HG03280 (cell line): ENCODE results near the gene RINL.

ENCODE experiments used
- ATAC-seq: cut with Tn5 transposase; IDR thresholded peaks from one replicate; pipeline ENCODE4 v1.9.1; 2021; ENCODE audit warnings: mild to moderate bottlenecking, moderate library complexity; ENCODE audit not compliant: unreplicated experiment

The RINL gene, protein sequence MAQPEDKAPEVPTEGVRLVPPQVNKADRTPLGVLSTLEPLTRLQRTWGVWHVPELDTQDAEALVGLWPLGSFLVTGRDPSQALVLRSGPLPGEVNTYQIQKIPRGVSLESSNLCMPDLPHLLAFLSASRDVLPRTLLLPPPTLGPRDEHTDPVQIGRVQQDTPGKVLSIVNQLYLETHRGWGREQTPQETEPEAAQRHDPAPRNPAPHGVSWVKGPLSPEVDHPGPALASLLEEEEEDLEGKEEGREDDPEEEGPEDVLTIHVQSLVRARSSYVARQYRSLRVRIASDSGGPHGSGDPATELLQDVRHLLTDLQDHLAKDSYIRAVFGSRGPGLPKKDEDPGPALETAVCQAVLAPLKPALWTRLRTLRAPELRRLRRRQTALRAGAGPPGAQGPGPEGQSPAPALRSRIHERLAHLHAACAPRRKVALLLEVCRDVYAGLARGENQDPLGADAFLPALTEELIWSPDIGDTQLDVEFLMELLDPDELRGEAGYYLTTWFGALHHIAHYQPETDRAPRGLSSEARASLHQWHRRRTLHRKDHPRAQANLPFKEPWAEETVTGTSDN

DNA sequence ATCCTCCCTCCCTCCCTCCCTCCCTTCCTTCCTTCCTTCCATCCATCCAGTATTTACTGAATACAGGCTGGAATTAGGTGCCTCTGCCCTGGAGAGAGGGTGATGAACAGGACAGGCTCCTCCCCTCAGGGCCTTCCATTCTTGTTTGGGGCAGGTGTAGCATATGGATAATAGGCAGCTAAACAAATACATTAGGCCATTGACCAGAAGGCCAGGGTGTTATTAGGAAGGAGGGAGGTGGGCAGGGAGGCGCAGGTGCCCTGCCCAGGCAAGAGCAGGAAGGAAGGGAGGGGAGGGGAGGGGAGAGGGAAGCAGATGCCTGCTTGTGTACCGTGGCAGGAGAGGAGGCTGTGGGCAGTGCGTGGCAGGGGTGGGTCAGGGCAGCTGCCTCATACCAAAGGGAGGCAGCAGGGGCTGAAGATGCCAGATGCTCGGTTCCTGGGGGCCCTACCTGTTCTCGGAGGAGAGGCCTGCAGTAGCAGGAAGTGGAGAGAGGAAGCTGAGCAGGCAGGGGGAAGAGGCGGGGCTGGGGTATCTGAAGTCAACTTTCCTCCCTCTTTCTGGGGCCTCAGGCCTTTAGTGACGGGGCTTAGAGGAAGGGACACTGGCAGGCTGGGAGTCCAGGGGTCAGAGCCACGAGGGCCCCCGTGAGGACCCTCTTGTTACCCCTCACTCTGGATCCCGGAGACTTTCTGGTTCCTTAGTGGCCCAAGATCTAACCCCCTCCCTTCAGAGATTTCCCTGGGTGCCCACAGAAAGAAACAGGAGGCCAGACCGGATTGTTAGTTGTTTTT is at the start of gene RINL:
RINL (minus strand) TSS at position 495 of the 794 bp plus-strand sequence. CDS start 1,533 bp downstream, outside the sequence.
- no peak for ATAC-seq

DNA sequence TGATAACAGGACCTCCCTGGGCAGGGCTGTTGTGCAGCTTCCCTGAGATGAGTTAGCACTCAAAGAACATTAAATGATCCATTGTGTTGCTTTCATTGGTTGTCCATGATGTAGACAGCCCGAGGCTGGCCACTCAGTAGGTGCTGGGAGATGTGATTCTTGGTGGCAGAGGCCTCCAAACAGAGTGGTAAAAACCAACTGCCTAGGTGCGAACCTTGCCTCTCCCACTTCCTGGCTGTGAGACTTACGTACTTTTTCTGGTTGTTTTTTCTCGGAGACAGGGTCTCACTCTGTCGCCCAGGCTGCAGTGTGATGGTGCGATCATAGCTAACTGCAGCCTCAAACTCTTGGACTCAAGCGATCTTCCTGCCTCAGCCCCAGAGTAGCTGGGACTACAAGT is 46.3 kb upstream of the RINL start:
- ATAC-seq = no peak

DNA sequence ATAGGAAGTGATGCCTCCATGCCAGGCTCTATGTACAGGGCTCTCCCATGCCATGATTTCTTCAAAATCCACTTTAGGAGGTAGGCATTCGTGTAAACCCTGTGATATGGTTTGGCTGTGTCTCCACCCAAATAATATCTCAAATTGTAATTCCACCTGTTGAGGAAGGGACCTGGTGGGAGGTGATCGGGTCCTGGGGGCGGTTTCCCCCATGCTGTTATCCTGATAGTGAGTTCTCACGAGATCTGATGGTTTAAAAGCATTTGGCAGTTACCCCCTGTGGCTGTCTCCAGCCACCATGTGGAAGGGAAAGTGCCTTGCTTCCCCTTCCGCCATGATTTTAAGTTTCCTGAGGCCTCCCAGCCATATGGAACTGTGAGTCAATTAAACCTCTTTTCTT is 44.4 kb upstream of the RINL start:
- no peak for ATAC-seq

DNA sequence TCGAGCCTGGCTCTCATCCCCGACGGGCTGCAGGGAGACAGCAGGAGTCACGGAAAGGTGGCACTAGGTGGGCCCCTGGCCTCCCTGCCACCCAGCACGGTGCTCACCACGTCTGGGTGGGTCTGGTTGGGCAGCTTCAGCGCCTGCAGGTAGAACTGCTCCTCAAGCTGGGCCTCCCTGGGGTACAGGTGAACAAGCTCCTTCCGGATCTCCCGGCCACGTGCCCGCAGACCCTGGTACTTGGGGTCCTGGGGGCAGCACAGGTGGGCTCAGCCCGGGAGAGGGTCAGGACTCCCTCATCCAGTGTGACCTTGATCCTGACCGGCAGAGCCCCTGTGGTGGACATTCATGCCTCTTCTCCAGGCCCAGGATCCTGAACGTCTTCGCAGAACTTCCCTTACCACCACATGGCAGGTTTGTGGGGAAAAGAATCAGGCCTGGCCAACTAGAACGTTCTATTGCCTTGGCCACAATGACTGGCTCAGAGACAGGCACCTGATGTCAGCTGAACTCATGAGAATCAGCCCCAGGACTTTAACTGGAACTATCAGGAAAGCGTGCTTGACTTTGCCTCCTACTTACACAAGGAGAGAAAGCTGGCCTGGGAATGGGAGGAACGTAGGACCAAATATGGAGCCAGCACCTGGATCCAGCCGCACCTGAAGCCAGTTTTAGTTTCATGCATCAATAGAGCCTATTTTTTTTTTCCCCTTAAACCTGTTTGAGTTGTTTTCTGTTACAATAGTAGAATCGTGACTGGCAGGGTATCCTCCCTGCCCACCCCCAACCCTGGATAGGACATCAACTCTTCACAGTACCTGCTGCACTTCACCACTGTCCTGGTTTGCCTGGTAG is 43.6 kb upstream of the RINL start:
- ATAC-seq = no peak

DNA sequence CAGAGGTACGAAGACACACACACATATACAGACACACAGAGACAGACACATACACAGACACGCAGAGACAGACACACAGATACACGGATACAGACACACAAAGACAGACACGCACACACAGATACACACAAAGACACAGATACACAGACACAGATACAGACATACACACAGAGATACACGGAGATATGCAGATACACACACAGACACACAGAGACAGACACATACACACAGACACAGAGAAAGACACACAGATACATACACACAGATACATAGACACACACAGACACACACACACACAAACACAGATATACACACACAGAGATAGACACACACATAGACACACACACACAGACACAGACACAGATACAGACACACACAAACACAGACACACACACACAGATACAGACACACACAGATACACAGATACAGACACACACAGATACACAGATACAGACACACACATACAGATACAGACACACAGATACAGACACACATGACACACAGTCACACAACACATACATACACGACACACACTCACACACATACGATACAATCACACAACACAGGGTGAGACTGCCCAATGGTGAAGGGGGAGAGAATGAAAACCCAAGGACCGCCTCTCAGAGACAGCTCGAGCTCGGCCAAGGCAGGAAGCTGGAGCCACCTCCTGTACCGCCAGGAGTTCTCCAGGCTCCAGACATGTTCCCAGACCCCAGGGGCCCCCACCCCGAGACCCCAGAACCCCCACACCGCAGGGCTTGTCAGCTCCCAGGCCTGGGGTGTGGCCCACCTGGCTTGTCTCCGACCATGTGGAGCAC is 42.7 kb upstream of the RINL start:
- no peak for ATAC-seq

DNA sequence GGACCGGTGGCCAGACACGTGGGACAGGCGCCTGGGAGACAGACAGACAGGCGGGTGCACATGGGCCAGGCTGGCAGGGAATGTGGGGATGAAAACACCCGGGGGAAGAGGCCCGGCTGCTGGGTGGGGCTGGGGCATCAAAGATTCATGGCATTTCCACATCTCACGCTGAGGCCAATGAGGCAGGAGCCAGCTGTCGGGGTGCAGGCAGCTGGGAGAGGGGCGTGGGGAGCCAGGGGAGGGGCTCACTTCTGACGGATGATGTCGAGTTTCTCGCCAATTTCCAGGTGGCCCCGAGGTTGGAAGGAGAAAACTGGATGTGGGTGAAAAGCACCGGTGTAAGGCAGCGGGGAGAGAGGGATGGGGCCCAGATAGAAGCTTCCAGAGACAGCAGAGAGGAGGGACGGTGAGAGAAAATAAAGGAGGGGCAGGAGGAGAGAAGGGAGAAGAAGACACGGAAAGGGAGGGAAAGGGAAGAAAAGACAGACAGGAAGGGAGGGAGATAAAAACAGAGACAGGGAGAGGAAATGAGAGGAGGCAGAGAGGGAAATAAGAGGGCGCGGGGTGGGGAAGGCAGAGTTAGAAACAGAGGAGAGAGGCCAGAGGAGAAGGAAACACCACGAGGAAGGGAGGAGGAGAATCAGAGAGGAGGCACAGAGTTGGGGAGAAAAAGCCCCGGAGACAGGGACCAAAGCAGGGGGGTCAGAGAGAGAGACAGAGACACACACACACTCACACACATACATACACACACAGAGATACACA is 41.9 kb upstream of the RINL start:
- ATAC-seq = no peak

DNA sequence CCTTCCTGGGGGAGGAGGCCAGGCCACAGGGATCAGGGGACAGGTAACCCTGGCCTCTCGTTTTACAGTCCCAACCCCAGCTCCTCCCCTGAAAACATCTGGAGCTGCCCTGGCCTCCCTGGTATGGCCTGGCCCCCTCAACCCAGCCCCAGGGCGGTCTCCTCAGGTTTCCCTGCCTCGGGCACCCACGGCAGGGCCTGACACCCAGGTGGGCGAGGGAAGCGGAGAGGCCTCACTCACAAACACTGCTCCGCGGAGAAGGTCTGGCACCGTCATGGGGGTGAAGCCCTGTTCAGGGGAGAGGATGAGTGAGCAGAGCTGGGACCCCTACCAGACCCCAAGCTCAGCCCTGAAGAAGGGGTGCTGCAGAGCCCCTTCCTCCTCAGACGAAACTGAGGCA is 40.5 kb upstream of the RINL start:
- ATAC-seq = no peak

DNA sequence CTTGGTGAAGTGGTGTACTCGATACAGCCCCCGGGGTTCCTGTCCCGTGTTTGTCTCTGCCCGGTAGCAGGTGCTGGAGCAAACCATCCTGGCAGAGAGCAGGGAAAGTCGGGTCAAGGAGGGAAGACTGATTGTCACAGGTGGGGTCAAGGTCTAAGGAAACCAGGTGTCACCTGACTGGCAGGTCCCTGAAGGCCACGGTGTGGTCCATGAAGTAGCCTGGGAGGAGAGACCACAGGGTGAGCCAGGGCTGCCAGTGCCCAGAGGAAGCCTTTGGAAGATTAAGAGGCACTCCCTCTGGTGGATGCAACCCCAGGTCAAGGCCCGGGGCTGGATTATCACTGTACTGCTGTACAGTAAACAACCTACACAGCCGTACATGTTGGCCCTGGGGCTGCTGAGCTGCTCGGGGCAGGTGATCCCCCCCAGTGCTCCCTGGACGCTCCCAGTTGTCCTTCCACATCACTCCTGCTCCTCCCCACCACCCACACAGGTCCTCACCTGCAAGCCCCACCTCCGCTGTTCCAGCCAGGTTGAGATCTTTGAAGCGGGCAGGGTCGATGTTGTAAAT is 39.9 kb upstream of the RINL start:
- ATAC-seq = no peak

DNA sequence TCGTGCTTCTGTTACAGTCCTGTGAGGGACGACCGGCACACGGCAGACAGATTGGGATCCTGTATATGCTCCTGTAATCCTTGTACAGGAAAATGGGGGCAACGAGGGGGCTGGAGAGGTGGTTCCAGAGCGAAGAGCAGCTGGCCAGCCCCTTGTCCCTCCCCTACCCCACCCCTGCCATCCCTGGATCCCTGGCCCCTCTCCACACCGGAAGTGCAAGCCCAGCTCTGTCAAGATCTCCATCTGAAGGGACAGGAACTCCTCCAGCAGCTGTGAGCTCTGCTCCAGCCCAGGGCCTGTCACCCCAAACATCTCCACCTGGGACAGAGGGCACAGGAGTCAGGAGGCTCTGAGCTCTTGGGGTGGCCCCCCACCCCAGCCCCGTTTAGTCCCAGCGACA is 39.4 kb upstream of the RINL start:
- ATAC-seq = no peak

DNA sequence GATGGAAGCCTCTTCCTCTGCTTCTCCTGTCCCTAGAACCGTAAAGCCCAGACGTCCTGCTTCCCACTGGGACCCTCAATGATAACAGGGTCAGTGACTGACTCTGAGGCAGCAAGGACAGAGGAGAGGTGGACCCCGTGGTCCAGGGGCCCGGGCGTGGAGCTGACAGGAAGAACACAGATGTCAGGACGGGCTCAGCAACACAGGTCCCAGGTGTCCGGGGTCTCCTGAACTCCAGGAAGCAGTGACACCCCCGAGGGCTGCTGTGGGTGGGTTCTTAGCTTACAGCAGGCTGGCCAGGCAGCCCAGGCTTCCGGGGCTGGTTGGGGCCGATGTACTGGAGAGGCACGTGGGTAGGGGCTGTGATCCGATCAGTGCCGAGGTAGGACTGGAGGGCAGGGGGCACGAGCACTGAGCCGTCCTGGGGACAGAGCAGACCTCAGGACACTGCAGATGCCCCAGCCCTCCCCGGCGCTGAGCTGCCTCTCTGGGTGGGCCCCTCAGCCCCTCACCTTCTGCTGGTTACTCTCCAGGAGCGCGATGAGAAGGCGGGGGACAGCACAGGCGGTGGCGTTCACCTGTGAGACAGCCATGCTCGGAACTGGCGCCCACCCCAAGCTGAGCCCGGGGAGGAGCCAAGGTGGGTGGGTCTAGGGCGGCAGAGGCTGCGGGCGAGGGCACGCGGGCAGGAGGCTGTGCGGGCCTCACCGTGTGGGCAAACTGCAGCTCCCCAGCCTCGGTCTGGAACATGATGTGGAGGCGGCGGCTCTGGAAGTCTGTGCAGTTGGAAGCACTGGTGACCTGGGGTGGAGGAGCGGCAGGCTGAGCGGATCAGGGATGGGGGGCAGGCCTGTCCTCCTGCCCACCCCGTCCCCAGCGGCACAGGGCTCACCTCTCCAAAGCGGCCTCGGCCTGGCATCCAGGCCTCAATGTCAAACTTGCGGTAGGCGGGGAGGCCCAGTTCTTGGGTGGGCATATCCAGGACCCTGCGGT is 37.5 kb upstream of the RINL start:
- no peak for ATAC-seq

DNA sequence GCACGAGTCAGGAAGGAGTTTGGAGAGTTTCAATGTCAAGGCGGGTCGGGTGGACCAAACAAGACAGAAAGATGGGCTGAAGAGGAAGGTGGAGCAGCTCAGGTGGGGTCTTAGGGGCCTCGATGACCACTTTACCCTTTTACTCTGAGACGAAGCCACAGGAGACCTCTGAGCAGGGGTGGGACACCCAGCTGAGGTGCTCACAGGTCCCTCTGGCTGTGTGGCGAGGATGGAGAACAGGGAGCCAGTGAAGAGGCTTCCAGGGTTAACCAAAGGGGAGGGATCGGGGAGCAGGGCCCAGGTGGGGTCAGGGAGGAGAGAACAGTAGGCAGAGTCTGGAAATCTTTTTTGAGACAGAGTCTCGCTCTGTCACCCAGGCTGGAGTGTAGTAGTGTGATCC is 35.9 kb upstream of the RINL start:
- no peak for ATAC-seq

DNA sequence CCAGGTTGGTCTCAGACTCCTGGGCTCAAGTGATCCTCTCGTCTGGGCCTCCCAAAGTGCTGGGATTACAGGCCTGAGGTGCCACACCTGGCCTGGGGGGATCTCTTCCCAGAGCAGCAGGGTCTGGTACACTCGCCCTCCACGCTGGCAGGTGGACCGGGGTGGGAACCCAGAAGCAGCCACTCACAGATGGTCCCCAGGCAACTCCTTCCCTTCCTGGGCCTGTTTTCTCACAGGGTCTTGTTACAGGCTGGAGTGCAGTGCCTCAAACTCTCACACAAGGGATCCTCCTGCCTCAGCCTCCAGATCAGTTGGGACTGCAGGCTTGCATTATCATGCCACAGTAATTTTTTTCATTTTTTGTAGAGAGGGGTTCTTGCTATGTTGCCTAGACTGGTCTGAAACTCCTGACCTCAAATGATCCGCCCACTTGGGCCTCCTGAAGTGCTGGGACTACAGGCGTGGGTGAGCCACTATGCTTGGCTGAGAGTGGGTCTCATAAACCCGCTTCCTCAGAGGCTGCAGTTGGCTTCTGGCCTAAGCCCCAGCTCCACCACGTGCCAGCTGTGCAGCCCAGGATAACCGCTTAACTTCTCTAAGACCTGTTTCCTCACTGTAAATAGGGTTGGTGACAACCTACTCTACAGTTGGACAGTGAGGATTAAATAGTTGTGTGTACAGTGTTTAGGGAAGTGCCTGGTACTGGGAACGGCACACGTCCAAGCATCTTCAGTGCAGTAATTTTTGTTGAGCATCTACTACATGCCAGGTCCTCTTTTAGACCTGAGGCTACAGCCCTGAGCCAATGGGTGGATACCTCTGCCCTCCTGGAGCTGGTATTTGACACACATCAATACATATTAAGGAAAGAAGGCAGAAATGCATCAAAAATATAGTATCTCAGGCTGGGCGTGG is 34.8 kb upstream of the RINL start:
- ATAC-seq = no peak

DNA sequence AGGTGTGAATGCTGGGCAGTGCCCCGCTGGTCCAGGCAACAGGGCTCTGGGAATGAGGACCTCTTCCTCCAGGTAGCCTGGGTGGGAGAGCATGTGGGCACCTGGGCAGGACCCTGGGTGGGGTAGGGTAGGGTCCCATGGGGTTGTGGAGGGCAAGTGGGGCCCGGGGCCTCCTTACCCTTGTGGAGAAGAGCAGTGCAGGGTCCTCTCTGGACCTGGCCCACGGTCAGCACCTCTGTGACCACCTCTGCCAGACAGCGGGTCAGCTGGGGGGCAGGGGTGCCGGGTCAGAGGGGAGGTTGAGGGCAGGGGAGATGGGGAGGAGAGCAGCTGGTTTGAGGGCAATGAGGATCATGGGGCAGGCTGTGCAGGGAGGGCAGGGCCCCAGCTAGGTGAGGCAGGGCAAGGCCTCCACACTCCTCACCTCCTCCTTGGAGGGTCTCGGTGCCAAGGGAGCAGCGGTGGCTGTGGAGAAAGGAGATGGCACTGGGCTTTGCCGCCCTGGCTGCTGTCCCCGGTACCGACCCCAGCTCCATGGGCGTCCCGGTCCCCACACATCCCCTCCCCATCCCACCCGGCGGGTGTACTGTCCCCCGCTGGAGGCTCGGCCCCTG is 33.4 kb upstream of the RINL start:
- no peak for ATAC-seq

DNA sequence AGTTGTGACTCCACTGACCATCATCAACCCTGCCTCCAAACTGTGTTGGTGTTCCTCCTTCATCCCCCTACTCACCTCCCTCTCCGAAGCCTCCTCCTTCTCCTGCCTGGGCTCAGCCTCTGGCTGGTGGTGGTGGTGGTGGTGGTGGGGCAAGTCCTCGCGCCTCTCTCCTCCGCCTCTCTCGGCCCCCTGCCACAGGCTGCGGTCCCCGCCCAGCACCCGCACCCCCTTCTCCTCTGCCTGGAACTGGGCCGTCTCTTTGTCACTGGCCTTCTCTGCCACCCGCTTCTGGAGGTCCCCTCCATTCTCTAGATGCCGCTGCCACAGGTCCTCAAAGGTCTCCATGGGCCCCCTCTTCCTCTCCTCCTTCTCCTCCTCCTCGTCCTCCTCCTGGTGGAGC is 32.4 kb upstream of the RINL start:
- ATAC-seq = no peak

DNA sequence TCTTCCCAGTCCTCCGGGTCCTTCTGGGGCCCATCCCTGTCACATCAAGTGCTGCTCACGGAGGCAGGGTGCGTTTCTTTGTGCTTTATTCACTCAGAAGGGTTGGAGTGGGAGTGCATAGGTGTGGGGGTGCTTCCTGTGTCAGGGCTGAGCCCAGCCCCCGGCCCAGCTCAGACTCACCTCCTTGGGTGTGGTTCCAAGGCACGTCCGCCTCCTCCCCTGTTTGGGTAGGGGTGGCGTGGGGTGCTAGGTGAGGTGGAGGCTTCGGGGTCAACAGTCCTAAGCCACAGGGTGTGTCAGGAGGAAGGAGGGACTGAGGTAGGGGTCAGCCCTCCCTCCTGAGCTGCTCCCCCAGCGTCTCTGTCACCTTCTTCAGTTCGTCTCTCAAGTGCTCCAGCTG is 30.8 kb upstream of the RINL start:
- no peak for ATAC-seq

DNA sequence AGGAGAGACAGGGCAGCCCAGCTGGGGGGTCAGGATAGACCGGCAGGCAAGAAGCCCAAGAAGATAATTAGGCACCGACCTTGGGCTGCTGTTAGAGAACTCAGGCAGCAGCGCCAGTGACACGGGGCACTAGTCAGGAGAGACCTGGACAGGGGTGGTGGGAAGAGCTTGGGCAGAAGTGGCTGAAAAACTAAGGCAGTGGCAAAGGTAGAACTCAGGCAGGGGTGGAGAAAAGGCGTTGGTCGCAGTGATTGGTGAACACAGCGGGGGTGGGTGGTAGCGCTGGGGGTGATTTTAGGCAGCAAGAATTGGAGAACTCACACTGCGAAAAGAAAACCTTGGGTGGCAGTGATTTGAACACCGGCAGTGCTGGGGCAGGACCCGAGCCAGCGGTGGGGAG is 29.6 kb upstream of the RINL start:
- no peak for ATAC-seq
